ENCODE measurements around the gene KIAA0408.

- TF ChIP-seq CTCF (IDR thresholded peaks at IDR 0.05; ENCODE audit: low read length) (no peak), EZH2phosphoT487 (IDR thresholded peaks at IDR 0.05; ENCODE audit: low read length) (no peak), EZH2 (optimal IDR thresholded peaks at IDR 0.05; ENCODE audit: low read depth, low read length) (no peak)
These were observed 16.1 kb upstream of the KIAA0408 start for GRCh38 chr6:127475135-127475822.

Measured in MM.1S (cell line).